Measurements from ENCODE around the gene E2F7. TPM values are rescaled to one million over a fixed set of nuclear protein-coding genes. Genes with fewer than 3 reads are reported as not detected.

The E2F7 gene
- total RNA-seq, 2 experiments from 2014 or later = 5.8 to 6.0 TPM

DNA sequence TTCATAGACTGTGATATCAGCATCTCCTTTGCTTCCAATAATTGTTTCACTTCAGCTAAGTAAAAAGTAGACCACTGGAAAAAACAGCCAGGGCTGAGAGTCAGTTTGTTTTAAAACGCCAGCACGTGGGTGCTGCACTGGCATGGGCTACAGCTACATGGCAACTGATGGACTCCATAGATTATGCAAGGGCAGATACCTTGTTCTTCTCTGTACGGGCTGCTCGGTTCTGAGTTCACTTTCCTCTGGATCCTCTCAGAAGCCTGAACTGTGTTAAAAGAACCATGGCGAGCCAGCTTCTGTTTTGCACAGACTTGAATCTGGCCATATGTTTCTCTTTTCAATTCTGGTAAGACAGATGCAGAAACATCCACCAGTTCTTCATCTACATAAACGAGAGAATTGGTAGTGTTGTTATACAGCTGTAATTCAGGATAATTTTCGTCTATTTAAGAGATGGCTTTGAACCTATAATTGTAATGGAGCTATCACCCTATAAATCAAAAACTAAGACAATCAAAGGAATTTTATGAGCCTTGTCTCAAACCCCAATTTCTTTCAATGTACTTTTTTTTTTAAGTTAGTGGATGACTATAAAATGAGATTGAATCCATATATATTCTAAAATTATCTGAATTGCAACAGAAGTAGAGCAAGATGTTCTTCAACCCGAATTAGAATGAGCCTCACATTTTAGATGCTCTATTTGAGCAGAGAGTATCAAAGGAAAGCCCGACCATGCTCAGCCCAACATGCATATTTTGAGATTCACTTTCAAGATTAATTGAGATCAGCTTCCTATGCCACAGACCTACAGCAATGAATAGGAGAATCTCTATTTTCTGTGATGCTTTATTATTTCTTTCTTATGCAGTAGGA is 31.5 kb downstream of the E2F7 start:
- ChIA-PET CTCF (interaction anchor here (0.6 to 2.9 kb wide), 3 partner anchors 14 to 23 kb away, joined by 4 to 17 read pairs (median 6); no protein-coding TSS in a partner anchor), POLR2A (interaction anchor here (0.6 kb wide), 1 partner anchor 29 kb away, joined by 6 read pairs; no protein-coding TSS in a partner anchor)
- no peak overlapping the region for H3K4me3 Mint-ChIP-seq
- no peak for DNase-seq
- no peak overlapping the region for H3K27ac Mint-ChIP-seq
- H3K9me3 Mint-ChIP-seq = peaks cover 12% of the 10 kb centered on the region
- H3K36me3 Mint-ChIP-seq = peaks cover 25% of the 10 kb centered on the region
- intact Hi-C loops (cut with micrococcal nuclease) = no loop called here
- no peaks in the 10 kb centered on the region for H3K27me3 Mint-ChIP-seq
- H3K4me1 Mint-ChIP-seq (ENCODE audit: low read depth) = peaks cover 7% of the 10 kb centered on the region

GRCh38 chr12:77032406-77032805 is 33.0 kb downstream of the E2F7 start:
- H3K27ac Mint-ChIP-seq = no peak overlapping the region
- ChIA-PET CTCF (interaction anchor here (2.9 kb wide), 1 partner anchor 22 kb away, joined by 17 read pairs; no protein-coding TSS in a partner anchor), POLR2A (interaction anchor here (0.5 kb wide), 1 partner anchor 161 kb away, joined by 3 read pairs; no protein-coding TSS in a partner anchor)
- H3K4me1 Mint-ChIP-seq (ENCODE audit: low read depth) = peaks cover 7% of the 10 kb centered on the region
- H3K27me3 Mint-ChIP-seq = no peaks in the 10 kb centered on the region
- DNase-seq = no peak
- H3K4me3 Mint-ChIP-seq = no peak overlapping the region
- intact Hi-C loops (cut with micrococcal nuclease) = no loop called here
- peaks cover 23% of the 10 kb centered on the region for H3K36me3 Mint-ChIP-seq
- peaks cover 2% of the 10 kb centered on the region for H3K9me3 Mint-ChIP-seq

- no peak for DNase-seq
- H3K4me3 Mint-ChIP-seq = no peak overlapping the region
- POLR2A ChIA-PET = no interaction called here
Observed at GRCh38 chr12:77031745-77032144, 33.6 kb downstream of the E2F7 start.

DNA sequence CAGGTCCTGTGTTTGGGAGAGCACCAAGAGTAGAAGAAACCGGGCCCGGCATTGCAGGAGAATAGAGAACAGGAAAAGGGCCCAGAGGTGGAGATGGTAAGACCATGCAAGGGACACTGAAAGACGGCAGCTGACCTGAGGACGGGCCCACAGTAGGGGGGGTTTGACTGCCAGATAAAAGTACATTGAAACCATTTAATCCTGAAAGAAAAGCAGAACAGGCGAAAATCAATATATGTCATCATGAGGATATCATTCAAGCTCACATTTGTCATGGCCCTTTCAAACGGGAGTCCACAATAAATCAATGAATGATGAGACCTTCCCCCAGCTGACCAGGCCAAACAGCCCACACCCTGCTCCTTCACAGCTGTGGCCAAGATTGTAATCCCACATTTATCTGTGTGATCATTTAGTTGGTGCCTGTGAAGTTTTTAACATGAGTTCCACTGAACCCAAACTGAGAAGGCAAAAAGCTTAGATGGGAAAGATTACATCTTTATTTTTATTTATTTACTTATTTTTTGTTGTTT is 39.5 kb downstream of the E2F7 start:
- no peak overlapping the region for H3K27ac Mint-ChIP-seq
- CTCF ChIA-PET = interaction anchor here (4.0 kb wide), 1 partner anchor 15 kb away, joined by 21 read pairs; no protein-coding TSS in a partner anchor

More at GRCh38 chr12:77031745-77032144, 33.6 kb downstream of the E2F7 start:
- CTCF ChIA-PET = interaction anchor here (2.9 kb wide), 1 partner anchor 21 kb away, joined by 17 read pairs; no protein-coding TSS in a partner anchor
- Mint-ChIP-seq H3K27ac (no peak overlapping the region), H3K27me3 (no peaks in the 10 kb centered on the region), H3K9me3 (no peaks in the 10 kb centered on the region), H3K36me3 (peaks cover 23% of the 10 kb centered on the region), H3K4me1 (ENCODE audit: low read depth) (peaks cover 7% of the 10 kb centered on the region)
- intact Hi-C loops (cut with micrococcal nuclease) = no loop called here

DNA sequence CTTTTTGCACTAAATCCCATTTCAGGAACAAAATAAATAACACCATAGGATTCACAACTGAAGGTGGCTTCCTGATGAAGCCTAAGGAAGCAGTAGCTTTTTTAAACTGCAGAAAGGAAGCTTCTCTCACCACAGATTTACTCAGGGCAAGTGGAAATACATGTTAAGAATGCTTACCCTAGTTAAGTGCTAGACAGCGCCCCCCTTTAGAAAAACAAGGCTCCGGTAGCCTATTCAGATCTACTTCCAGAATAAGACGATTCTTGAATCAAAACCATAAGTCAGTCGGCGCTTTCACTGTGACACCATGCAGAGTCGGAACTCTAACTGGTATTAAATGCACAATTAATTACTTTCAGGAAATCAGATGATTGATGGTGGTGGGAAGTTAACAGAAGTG is 41.9 kb downstream of the E2F7 start:
- H3K4me3 Mint-ChIP-seq = no peak overlapping the region

More for the DNA sequence above, 39.5 kb downstream of the E2F7 start:
- intact Hi-C loops (cut with micrococcal nuclease) = no loop called here
- no peak overlapping the region for H3K4me3 Mint-ChIP-seq
- no peaks in the 10 kb centered on the region for H3K4me1 Mint-ChIP-seq (ENCODE audit: low read depth)
- POLR2A ChIA-PET = no interaction called here
- H3K36me3 Mint-ChIP-seq = peaks cover 15% of the 10 kb centered on the region
- H3K27me3 Mint-ChIP-seq = no peaks in the 10 kb centered on the region
- no peaks in the 10 kb centered on the region for H3K9me3 Mint-ChIP-seq
- DNase-seq = no peak

GRCh38 chr12:77019920-77020319 is 45.4 kb downstream of the E2F7 start:
- Mint-ChIP-seq H3K27me3 (no peaks in the 10 kb centered on the region), H3K9me3 (no peaks in the 10 kb centered on the region), H3K4me3 (no peak overlapping the region), H3K27ac (no peak overlapping the region), H3K36me3 (peaks cover 7% of the 10 kb centered on the region), H3K4me1 (ENCODE audit: low read depth) (no peaks in the 10 kb centered on the region)
- DNase-seq = no peak
- CTCF ChIA-PET = interaction anchor here (0.8 to 3.6 kb wide), 3 partner anchors 9 to 400 kb away, joined by 3 to 33 read pairs (median 3); no protein-coding TSS in a partner anchor
- POLR2A ChIA-PET = no interaction called here
- intact Hi-C loops (cut with micrococcal nuclease) = loop anchor here (10.0 kb wide), 1 partner anchor 225 kb away; no protein-coding TSS in a partner anchor

More for the DNA sequence above, 41.9 kb downstream of the E2F7 start:
- CTCF ChIA-PET = interaction anchor here (1.4 kb wide), 1 partner anchor 13 kb away, joined by 6 read pairs; no protein-coding TSS in a partner anchor
- no peak overlapping the region for H3K27ac Mint-ChIP-seq
- no peaks in the 10 kb centered on the region for H3K27me3 Mint-ChIP-seq
- no peak for DNase-seq
- intact Hi-C loops (cut with micrococcal nuclease) = no loop called here
- POLR2A ChIA-PET = no interaction called here
- no peaks in the 10 kb centered on the region for H3K9me3 Mint-ChIP-seq
- peaks cover 7% of the 10 kb centered on the region for H3K36me3 Mint-ChIP-seq
- H3K4me1 Mint-ChIP-seq (ENCODE audit: low read depth) = no peaks in the 10 kb centered on the region

DNA sequence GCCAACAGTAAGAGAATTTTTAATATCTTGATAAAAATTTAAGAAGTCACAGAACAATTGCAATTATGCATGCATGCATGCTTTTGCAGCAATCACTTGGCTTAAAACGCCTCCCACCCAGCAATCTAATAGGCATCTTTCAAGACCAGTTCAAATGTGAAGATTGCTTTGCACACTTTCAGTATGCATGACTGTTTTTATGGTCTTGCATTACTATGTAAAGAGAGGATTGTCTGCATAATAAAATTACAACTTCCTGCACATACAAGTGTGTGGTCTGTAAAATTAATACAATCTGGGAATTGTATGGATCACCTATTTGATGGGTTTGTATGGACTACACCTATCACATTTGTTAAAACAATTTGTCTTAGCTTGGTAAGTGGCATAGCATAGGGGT is 48.8 kb downstream of the E2F7 start:
- H3K27me3 Mint-ChIP-seq = no peaks in the 10 kb centered on the region
- H3K4me3 Mint-ChIP-seq = no peak overlapping the region
- POLR2A ChIA-PET = no interaction called here
- H3K36me3 Mint-ChIP-seq = no peaks in the 10 kb centered on the region
- CTCF ChIA-PET = no interaction called here
- intact Hi-C loops (cut with micrococcal nuclease) = loop anchor here (10.0 kb wide), 1 partner anchor 222 kb away; no protein-coding TSS in a partner anchor
- H3K4me1 Mint-ChIP-seq (ENCODE audit: low read depth) = no peaks in the 10 kb centered on the region
- no peak overlapping the region for H3K27ac Mint-ChIP-seq
- no peaks in the 10 kb centered on the region for H3K9me3 Mint-ChIP-seq
- no peak for DNase-seq

DNA sequence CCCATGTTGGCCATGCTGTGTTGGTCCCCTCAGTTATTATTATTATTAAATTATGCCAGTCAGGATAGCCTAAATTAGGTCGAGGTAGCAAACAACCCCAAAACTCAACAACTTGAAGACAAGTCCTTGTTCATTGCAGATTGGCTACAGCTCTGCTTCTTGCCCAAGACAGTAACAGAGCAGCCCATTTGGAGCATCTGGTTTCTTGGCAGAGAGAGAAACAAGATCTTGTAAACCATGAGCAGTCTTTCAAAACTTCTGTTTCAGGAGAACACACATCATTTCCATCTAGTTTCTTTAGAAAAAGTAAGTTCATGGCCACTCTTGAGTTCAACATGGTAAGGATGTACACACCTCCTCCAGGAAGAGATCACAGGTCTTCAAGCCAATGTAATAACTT is 52.3 kb downstream of the E2F7 start:
- intact Hi-C loops (cut with micrococcal nuclease) = loop anchor here (10.0 kb wide), 1 partner anchor 218 kb away; no protein-coding TSS in a partner anchor

GRCh38 chr12:77010691-77011548 is 54.4 kb downstream of the E2F7 start:
- H3K27ac Mint-ChIP-seq = no peak overlapping the region
- no peak overlapping the region for H3K4me3 Mint-ChIP-seq
- no peaks in the 10 kb centered on the region for H3K9me3 Mint-ChIP-seq
- intact Hi-C loops (cut with micrococcal nuclease) = loop anchor here (1.0 to 10.0 kb wide), 2 partner anchors 216 to 390 kb away; no protein-coding TSS in a partner anchor
- peaks cover 16% of the 10 kb centered on the region for H3K27me3 Mint-ChIP-seq
- no peaks in the 10 kb centered on the region for H3K36me3 Mint-ChIP-seq
- ChIA-PET POLR2A (no interaction called here), CTCF (interaction anchor here (0.6 to 4.2 kb wide), 46 partner anchors 9 to 1020 kb away, joined by 3 to 56 read pairs (median 4); no protein-coding TSS in a partner anchor)
- peak; percentile 78 for DNase-seq
- peaks cover 3% of the 10 kb centered on the region for H3K4me1 Mint-ChIP-seq (ENCODE audit: low read depth)

More for the DNA sequence above, 52.3 kb downstream of the E2F7 start:
- H3K9me3 Mint-ChIP-seq = no peaks in the 10 kb centered on the region
- H3K4me1 Mint-ChIP-seq (ENCODE audit: low read depth) = peaks cover 3% of the 10 kb centered on the region
- no peak for DNase-seq
- no peaks in the 10 kb centered on the region for H3K36me3 Mint-ChIP-seq
- no peak overlapping the region for H3K27ac Mint-ChIP-seq
- no peak overlapping the region for H3K4me3 Mint-ChIP-seq
- ChIA-PET CTCF (interaction anchor here (2.1 kb wide), 1 partner anchor 392 kb away, joined by 6 read pairs; no protein-coding TSS in a partner anchor), POLR2A (no interaction called here)
- H3K27me3 Mint-ChIP-seq = peaks cover 13% of the 10 kb centered on the region

DNA sequence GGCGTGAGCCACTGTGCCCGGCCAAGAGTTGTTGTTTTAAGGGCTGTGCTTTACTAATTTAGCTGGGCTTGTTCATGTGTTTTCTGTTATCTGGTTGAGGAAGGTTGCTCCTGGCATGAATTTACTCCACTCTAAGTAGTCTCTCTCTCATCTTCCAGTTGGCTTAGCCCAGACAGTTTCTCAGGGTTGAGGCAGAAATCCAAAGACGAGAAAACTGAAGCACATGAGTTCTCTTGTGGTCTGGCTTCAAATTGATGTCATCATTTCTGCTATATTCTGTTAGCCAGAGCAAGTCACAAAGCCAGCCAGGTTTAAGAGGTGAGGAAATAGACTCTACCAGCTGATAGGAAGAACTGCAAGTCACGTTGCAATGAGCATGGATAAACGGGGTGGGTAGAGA is 57.9 kb downstream of the E2F7 start:
- H3K4me3 Mint-ChIP-seq = no peak overlapping the region
- H3K27me3 Mint-ChIP-seq = peaks cover 22% of the 10 kb centered on the region
- ChIA-PET CTCF (interaction anchor here (1.0 to 4.2 kb wide), 2 partner anchors 385 to 386 kb away, joined by 3 to 56 read pairs; no protein-coding TSS in a partner anchor), POLR2A (no interaction called here)
- no peaks in the 10 kb centered on the region for H3K36me3 Mint-ChIP-seq
- peaks cover 3% of the 10 kb centered on the region for H3K4me1 Mint-ChIP-seq (ENCODE audit: low read depth)
- no peak overlapping the region for H3K27ac Mint-ChIP-seq
- no peaks in the 10 kb centered on the region for H3K9me3 Mint-ChIP-seq
- intact Hi-C loops (cut with micrococcal nuclease) = no loop called here
- DNase-seq = no peak

GRCh38 chr12:77005611-77006098 is 59.7 kb downstream of the E2F7 start:
- intact Hi-C loops (cut with micrococcal nuclease) = no loop called here
- Mint-ChIP-seq H3K27me3 (peaks cover 27% of the 10 kb centered on the region), H3K4me1 (ENCODE audit: low read depth) (peaks cover 3% of the 10 kb centered on the region), H3K27ac (no peak overlapping the region), H3K4me3 (no peak overlapping the region), H3K36me3 (no peaks in the 10 kb centered on the region), H3K9me3 (no peaks in the 10 kb centered on the region)
- ChIA-PET POLR2A (no interaction called here), CTCF (no interaction called here)
- DNase-seq = no peak
